Fibroblast of peridontal ligament (primary cell): ENCODE measurements around the gene PRR35.

Experiments used
- DNase-seq: peaks from one replicate; pipeline ENCODE4 v3.0.0-alpha.2; 2010; ENCODE audit errors: extremely low read depth

Gene PRR35

GRCh38 chr16:580141-580945 is 20.1 kb downstream of the PRR35 start:
- DNase-seq = no peak

DNA sequence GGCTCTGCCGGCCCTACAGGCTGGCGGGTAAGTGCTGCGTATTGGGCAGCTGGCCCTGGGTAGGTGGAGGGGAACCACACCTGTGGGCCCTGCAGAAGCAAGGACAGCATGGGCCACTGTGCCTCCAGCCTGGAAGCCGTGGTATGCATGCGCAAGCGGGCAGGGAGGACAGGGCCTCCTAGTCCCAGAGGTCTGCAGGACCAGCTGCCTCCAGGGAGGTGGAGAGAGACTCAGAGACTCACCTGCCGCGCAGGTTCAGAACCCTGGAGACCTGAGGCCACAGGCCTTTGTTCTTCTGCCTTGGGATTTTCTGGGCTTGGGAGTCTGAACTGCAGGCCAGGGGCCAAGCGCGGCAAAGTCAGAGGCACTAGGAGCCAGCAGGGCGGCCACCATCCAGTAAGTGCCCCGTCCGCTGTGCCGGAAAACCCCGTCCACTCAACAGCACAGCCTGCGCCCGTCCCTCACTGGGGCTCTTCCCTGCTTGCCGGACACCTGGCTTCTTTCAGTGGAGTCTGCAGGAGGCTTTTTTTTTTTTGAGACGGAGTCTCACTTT is 20.8 kb downstream of the PRR35 start:
- DNase-seq = no peak

DNA sequence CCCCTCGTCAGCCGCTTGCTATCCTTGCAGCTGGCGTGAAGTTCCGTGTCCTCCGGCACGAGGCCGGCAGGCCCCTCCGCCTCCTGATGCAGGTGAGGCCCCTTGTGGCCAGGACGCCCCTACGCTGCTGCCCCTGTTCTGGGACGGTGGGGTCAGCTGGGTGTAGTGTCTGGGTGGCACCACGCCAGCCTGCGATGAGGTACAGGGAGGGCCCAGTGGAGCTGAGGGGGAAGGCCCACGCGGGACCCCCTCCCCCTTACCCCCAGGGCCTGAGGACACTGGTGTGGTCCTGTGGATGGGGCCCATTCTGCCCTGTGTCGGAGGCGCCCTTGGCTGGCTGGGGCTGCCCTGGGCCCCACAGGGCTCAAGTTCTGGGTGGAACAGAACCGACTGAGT is 22.0 kb downstream of the PRR35 start:
- DNase-seq = no peak

DNA sequence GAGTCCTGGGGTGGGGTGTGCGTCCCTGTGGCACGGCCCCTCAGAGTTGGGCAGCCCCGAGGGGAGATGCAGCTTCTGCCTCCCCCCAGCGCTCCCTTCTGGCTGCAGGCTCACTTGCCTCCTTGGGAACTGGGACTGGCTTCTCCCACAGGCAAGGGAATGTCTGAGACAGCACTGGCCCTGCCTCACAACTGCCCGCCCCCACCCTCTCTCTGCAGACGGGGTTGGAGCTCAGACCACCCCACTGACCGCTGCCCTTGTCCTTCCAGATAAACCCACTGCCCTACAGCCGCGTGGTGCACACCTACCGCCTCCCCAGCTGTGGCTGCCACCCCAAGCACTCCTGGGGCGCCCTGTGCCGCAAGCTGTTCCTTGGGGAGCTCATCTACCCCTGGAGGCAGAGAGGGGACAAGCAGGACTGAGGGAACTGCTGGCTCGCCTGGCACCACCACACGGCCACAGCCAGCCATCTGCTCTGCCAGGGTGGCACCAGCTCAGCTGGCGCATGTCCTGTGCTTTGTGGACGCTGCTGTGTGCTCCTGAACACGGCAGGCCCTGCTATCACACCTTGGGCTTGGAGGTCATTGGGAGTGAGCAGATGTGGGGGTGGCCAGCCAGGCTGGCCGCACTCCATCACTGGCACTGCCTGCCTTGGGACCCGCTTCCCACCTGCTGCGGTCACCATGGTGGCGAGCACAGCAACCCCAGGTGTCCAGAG is 22.6 kb downstream of the PRR35 start:
- DNase-seq = no peak

DNA sequence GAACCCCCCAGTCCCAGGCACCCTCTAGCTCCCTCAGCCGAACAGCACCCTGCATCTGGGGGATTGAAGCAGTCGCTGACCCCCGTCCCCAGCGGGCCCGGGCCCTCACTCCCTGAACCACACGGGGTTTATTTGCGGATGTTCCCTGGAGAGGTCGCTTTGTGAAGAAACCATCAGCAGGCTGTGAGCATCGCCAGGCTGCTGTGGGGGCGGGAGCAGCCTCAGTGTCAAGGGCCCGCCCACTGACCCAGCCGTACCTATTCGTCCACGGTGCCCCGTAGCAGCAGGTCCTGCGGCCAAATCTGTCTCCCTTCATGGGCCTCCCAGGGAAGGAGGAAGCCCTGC is 23.2 kb downstream of the PRR35 start:
- no peak for DNase-seq

DNA sequence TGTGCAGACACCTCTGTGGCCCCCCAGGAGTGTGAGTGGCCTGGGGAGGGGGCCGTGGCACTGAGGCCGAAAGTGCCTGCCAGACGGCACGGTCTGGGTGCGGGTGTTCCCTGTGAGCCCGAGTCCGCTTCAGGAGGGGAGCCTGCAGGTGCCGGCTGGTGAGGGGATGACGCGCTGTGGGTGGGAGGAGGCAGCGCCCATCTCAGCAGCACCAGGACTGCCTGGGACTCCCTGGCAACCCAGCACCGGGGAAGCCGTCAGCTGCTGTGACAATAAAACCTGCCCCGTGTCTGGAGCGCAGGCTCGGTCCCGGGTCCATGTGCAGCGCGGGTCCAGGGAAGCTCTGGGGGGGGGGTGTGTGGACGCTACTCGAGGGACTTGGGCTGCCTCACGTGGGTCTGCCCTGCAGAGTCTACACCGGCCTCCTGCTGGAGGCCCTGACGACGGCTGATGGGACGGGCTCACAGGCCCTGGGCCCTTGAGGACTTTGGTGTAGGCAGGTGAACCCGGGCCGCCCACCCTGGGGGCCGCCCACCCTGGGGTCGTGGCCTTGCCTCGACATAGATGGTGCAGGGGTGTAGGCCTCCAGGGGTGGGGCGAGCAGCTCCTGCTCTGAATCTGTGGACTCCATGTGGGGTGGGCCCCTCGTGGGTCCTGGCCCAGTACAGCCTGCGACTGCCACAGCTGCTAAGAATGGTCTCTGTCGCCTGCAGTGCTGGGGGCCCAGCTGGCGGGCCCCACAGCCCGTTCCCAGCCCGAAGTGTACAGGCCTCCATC is 23.8 kb downstream of the PRR35 start:
- DNase-seq = no peak

- no peak for DNase-seq
Measured at GRCh38 chr16:585351-585750, 25.2 kb downstream of the PRR35 start.

GRCh38 chr16:586047-586644 is 26.0 kb downstream of the PRR35 start:
- DNase-seq = peak; percentile 62

- peak; percentile 18 for DNase-seq
Measured at GRCh38 chr16:586645-587590, 26.7 kb downstream of the PRR35 start.

DNA sequence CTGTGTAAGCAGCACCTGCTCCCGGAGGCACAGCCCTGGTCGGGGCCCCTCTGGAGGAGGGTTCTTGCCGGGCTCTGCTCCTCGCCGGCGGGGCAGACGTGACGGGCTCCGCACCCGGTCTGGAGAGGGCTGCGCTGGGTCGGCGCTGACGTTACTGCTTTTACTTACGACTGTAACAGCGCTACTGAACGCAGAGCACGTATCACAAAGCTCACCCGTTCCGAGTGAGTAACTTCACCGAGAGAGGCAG is 28.4 kb downstream of the PRR35 start:
- DNase-seq = peak; percentile 55

DNA sequence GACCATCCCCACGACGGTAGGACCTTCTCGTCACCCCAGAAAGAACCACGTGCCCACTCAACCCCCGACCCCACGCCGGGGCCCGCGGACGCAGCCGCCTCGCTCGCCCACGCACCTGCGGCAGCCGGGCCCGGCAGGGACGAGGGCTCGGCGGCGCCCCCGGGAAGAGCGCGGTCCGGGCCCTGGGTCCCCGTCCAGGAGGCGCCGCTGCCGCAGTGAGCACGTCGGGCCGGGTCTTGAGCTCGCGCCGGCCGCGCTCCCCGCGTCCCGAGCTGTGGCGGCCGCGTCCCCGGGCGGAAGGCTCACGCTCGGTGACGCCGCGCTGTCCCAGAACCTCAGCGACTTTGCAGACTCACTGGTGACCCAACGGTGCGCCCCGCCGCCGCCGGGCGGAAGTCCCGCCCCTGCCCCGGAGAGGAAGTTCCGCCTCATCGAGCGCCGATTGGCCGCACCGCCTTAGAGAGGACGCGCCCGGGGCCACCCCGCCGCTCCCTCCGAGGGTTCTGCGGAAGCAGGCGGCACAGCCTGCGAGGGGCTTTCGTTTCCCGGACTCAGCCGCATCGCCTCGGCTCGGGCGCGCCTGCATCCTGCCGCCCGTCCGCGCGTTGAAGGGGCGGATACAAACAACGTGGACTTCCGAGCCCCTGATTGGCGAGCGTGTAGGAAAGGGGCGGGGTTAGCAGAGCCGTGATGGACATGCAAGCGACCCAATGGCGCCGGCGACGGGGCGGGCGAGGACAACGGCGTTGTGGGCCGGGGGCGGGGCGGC is 28.9 kb downstream of the PRR35 start:
- DNase-seq = peak; percentile 93

DNA sequence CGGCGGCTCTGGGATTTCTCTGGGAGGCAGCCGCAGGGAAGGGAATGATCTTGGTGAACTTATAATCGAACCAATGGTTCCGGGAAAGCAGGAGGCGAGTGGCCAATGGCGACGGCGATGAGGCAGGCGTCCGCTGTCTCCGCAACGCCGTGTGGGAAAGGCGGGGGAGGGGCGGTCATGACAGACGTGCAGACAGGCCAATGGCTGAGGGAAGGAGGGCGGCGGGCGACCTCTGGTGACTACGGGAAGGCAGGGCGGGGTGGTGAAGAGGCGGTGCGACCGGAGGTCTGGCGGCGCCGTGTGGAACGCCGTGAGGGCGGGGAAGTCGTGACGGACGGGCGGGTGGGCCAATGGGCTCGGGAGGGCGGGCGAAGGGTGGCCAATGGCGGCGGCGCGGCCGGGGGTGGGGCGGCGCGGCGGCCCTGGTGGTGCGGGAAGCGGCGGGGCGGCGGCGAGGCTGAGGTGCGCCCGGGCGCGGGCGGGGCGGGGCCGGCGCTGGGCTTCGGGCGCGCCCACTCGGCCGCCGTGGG is 29.5 kb downstream of the PRR35 start, which contains the start of gene RAB40C:
TSS of gene RAB40C (plus strand) at position 409 of the 530 bp plus-strand sequence. CDS start 226 bp downstream, outside the sequence.
- DNase-seq = peak; percentile 96

DNA sequence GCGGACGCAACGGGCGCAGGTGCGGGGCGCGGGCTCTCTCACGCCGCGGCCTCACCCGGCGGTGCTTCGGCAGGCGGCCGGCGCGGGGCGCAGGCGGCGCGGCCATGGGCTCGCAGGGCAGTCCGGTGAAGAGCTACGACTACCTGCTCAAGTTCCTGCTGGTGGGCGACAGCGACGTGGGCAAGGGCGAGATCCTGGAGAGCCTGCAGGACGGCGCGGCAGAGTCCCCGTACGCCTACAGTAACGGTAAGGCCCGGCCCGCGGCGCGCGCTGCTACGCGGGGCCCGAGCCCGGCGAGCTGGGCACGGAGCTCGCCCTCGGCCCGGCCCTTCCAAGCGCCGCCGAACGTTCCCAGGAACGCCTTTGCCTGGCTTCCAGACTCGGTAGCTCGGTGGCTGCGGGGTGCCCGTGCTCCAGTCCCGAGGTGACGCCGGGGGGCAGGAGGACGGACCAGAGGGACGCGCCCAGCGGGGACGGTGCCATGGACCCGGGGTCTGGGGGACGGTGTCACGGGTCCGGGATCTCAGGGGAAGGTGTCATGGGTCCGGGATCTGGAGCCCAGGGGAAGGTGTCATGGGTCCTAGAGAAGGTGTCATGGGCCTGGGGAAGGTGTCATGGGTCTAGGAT is 30.1 kb downstream of the PRR35 start:
- peak; percentile 23 for DNase-seq

DNA sequence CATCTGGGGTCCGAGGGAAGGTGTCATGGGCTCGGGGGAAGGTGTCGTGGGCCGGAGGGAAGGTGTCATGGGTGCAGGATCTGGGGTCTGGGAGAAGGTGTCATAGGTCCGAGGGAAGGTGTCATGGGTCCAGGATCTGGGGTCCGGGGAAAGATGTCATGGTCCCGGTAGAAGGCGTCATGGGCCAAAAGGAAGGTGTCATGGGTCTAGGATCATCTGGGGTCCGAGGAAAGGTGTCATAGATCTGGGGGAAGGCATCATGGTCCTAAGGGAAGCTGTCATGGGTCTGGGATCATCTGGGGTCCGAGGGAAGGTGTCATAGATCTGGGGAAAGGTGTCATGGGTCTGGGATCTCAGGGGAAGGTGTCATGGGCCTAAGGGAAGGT is 30.6 kb downstream of the PRR35 start:
- no peak for DNase-seq

DNA sequence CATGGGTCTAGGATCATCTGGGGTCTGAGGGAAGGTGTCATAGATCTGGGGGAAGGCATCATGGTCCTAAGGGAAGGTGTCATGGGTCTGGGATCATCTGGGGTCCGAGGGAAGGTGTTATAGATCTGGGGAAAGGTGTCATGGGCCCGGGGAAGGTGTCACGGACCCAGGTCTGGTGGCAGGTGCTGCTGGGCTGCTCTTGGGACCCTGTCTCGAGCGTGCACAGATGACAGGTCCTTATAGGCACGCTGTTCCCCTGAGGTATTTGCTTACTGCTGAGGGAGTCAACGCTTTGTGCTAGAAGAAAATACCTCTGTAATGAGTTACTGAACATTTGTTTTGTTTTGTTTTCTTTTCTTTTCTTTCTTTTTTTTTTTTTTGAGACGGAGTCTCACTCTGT is 31.0 kb downstream of the PRR35 start:
- no peak for DNase-seq

DNA sequence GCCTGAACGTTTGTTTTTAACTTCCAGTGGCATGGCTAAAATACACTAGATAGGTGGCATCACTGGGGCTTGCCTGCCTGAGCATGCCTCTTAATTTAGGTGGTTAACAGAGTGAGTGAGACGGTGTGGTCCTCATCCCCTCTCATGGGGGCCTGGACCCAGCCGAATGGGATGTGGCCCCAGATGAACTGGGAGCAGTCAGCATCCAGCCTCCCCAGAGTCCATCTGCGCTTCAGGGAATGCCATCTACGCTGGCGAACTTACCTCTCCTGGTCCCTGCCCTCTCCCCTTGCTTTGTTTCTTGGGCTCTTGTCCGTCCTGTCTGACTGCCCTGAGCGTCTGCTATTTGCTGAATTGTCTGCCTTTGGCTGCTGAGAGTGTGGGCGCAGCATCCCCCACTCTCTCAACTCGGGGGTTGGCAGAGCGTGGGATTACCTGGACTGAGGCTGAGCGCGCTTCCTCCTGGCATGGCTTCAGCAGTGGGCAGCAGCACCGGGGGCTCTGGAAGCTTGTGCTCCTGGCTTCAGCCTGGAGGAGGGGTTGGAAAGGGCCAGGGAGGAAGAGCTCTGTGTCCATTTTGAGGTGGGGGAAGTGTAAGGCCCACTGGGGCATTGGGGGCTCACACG is 31.8 kb downstream of the PRR35 start:
- no peak for DNase-seq

- DNase-seq = no peak
Measured at GRCh38 chr16:592518-593306, 32.5 kb downstream of the PRR35 start.

DNA sequence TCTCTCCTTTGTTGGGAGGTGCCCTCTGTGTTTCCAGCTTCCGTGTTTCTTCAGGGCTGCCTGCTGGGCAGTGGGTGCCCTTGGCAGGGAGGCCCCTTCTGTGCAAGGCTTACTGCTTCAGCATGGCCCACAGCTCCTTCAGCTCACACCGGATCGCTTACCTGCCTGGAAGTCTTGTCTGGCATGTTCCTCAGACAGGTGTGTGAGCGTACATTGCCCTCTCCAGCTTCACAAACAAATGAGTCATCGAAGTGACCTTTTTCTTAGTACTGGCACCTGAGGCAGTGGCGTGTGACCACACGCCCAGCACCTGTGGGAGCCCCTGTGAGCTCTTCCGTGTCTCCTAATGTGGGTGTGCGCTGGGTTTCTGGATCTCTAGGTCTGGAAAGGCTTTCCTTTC is 33.2 kb downstream of the PRR35 start:
- no peak for DNase-seq
